Measurements from ENCODE around the gene KCNH3. TPM values are rescaled to one million over a fixed set of nuclear protein-coding genes. Genes with fewer than 3 reads are reported as not detected.

KCNH3 gene
- total and polyA plus RNA-seq, 2 donors (not counting 1 experiment from before 2014, with no cell fraction given) = 0.05 to 0.17 TPM

- H3K9ac ChIP-seq (ENCODE audit: insufficient read depth, low read length) = no peak overlapping the region
- no peak overlapping the region for H2AFZ ChIP-seq (ENCODE audit: low read length)
- DNase-seq (ENCODE audit: low read depth in 2 of 2) = no peak
- H3K4me1 ChIP-seq (ENCODE audit: control insufficient read depth, extremely low read depth, insufficient read depth, low read length) = peaks cover 3% of the 10 kb centered on the region
- H3K79me2 ChIP-seq (ENCODE audit: control insufficient read depth, insufficient read depth, low read length) = peaks cover 24% of the 10 kb centered on the region
- H4K20me1 ChIP-seq (ENCODE audit: control insufficient read depth, extremely low read depth, insufficient read depth, low read length) = no peaks in the 10 kb centered on the region
- no peaks in the 10 kb centered on the region for H3K9me3 ChIP-seq (ENCODE audit: control insufficient read depth, insufficient read depth, low read depth, low read length)
- no peak for TF ChIP-seq CTCF (conservative IDR thresholded peaks at IDR 0.05 in 1 of 2, IDR thresholded peaks at IDR 0.05 in 1 of 2; ENCODE audit: low read depth in 1 of 2, low read length in 2 of 2)
- no peak for TF ChIP-seq EZH2 (IDR thresholded peaks at IDR 0.05; ENCODE audit: low read length, missing control alignments)
- H3K4me2 ChIP-seq (ENCODE audit: extremely low read depth, insufficient read depth, low read length) = no peak overlapping the region
- H3K27me3 ChIP-seq (ENCODE audit: control insufficient read depth, insufficient read depth, low read length) = no peaks in the 10 kb centered on the region
- H3K4me3 ChIP-seq (replicated peaks in 1 of 4; ENCODE audit: control extremely low read depth in 1 of 4, insufficient read depth in 1 of 4, low read depth in 3 of 4, low read length in 4 of 4) = no peak overlapping the region
- H3K36me3 ChIP-seq (ENCODE audit: control insufficient read depth, insufficient read depth, low read length) = peaks cover 28% of the 10 kb centered on the region
- H3K27ac ChIP-seq (ENCODE audit: insufficient read depth, low read length) = no peak overlapping the region
These were observed 25.3 kb downstream of the KCNH3 start for GRCh38 chr12:49563951-49564685.

GRCh38 chr12:49564686-49565405, 26.0 kb downstream of the KCNH3 start:
- no peaks in the 10 kb centered on the region for H3K9me3 ChIP-seq (ENCODE audit: control insufficient read depth, insufficient read depth, low read depth, low read length)
- H4K20me1 ChIP-seq (ENCODE audit: control insufficient read depth, extremely low read depth, insufficient read depth, low read length) = no peaks in the 10 kb centered on the region
- no peak overlapping the region for H3K4me3 ChIP-seq (replicated peaks in 1 of 4; ENCODE audit: control extremely low read depth in 1 of 4, insufficient read depth in 1 of 4, low read depth in 3 of 4, low read length in 4 of 4)
- DNase-seq (ENCODE audit: low read depth in 2 of 2) = no peak
- no peak overlapping the region for H3K4me2 ChIP-seq (ENCODE audit: extremely low read depth, insufficient read depth, low read length)
- H3K4me1 ChIP-seq (ENCODE audit: control insufficient read depth, extremely low read depth, insufficient read depth, low read length) = peaks cover 3% of the 10 kb centered on the region
- no peak overlapping the region for H2AFZ ChIP-seq (ENCODE audit: low read length)
- peaks cover 24% of the 10 kb centered on the region for H3K79me2 ChIP-seq (ENCODE audit: control insufficient read depth, insufficient read depth, low read length)
- H3K36me3 ChIP-seq (ENCODE audit: control insufficient read depth, insufficient read depth, low read length) = peaks cover 20% of the 10 kb centered on the region
- H3K27ac ChIP-seq (ENCODE audit: insufficient read depth, low read length) = no peak overlapping the region
- no peaks in the 10 kb centered on the region for H3K27me3 ChIP-seq (ENCODE audit: control insufficient read depth, insufficient read depth, low read length)
- TF ChIP-seq CTCF (conservative IDR thresholded peaks at IDR 0.05 in 1 of 2, IDR thresholded peaks at IDR 0.05 in 1 of 2; ENCODE audit: low read depth in 1 of 2, low read length in 2 of 2) (no peak), EZH2 (IDR thresholded peaks at IDR 0.05; ENCODE audit: low read length, missing control alignments) (no peak)
- H3K9ac ChIP-seq (ENCODE audit: insufficient read depth, low read length) = no peak overlapping the region

- Histone ChIP-seq H3K27me3 (ENCODE audit: control insufficient read depth, insufficient read depth, low read length) (no peaks in the 10 kb centered on the region), H4K20me1 (ENCODE audit: control insufficient read depth, extremely low read depth, insufficient read depth, low read length) (no peaks in the 10 kb centered on the region), H3K4me1 (ENCODE audit: control insufficient read depth, extremely low read depth, insufficient read depth, low read length) (peaks cover 3% of the 10 kb centered on the region), H3K4me3 (replicated peaks in 1 of 4; ENCODE audit: control extremely low read depth in 1 of 4, insufficient read depth in 1 of 4, low read depth in 3 of 4, low read length in 4 of 4) (no peak overlapping the region), H3K79me2 (ENCODE audit: control insufficient read depth, insufficient read depth, low read length) (peaks cover 24% of the 10 kb centered on the region), H3K9me3 (ENCODE audit: control insufficient read depth, insufficient read depth, low read depth, low read length) (no peaks in the 10 kb centered on the region), H3K36me3 (ENCODE audit: control insufficient read depth, insufficient read depth, low read length) (peaks cover 20% of the 10 kb centered on the region), H2AFZ (ENCODE audit: low read length) (no peak overlapping the region), H3K9ac (ENCODE audit: insufficient read depth, low read length) (no peak overlapping the region), H3K27ac (ENCODE audit: insufficient read depth, low read length) (no peak overlapping the region), H3K4me2 (ENCODE audit: extremely low read depth, insufficient read depth, low read length) (no peak overlapping the region)
- TF ChIP-seq CTCF (conservative IDR thresholded peaks at IDR 0.05 in 1 of 2, IDR thresholded peaks at IDR 0.05 in 1 of 2; ENCODE audit: low read depth in 1 of 2, low read length in 2 of 2) (no peak), EZH2 (IDR thresholded peaks at IDR 0.05; ENCODE audit: low read length, missing control alignments) (no peak)
- DNase-seq (ENCODE audit: low read depth in 2 of 2) = no peak
These were observed 26.8 kb downstream of the KCNH3 start for GRCh38 chr12:49565406-49566265.
